Transverse colon (tissue), 4 donors: ENCODE measurements around the gene SPNS3. TPM values are rescaled to one million over a fixed set of nuclear protein-coding genes. Genes with fewer than 3 reads are reported as not detected.
A peak's percentile ranks its signal among the peaks of the same experiment; 100 is the strongest.

Source experiments
- DNase-seq: peaks from one replicate; pipeline ENCODE4 v3.0.0-alpha.2; 2019
- H3K27ac ChIP-seq, 4 donors: fragments of 200-600 bp; sonication (generic); 2 replicates each; pipeline ENCODE4 v1.5.1; 2016 to 2018; ENCODE audit warnings: inconsistent platforms in 4 of 4
- H3K27me3 ChIP-seq: fragments of 200-600 bp; sonication (generic); 2 replicates; pipeline ENCODE4 v1.5.1; 2017; ENCODE audit warnings: inconsistent platforms
- H3K36me3 ChIP-seq, 4 donors: fragments of 200-600 bp; sonication (generic); 2 replicates each; pipeline ENCODE4 v1.5.1; 2017 to 2019; ENCODE audit warnings: inconsistent platforms in 4 of 4
- H3K4me1 ChIP-seq, 4 donors: fragments of 200-600 bp; sonication (generic); 2 replicates each; pipeline ENCODE4 v1.5.1; 2017 to 2020; ENCODE audit warnings: inconsistent platforms in 4 of 4
- H3K4me3 ChIP-seq, 4 donors: fragments of 200-600 bp; sonication (generic); 1 replicate in 1 of 4; 2 replicates in 3 of 4; pipeline versions ENCODE4 v1.5.1 to v1.6.1; 2017 to 2019; ENCODE audit warnings: inconsistent platforms in 4 of 4
- H3K9me3 ChIP-seq, 2 donors: fragments of 200-600 bp; sonication (generic); 2 replicates each; pipeline ENCODE4 v1.5.1; 2017 to 2019; ENCODE audit warnings: inconsistent platforms in 2 of 2
- EP300 ChIP-seq: sonication (generic); formaldehyde crosslinking; IDR thresholded peaks from one replicate; pipeline ENCODE4 v1.6.1; 2017; ENCODE audit warnings: antibody characterized with exemption, low read depth
- POLR2A ChIP-seq: fragments of 450-650 bp; IDR thresholded peaks from one replicate; pipeline ENCODE4 v1.6.1; 2016; ENCODE audit warnings: antibody characterized with exemption, mild to moderate bottlenecking, moderate library complexity
- POLR2AphosphoS5 ChIP-seq, 3 donors: sonication (generic); formaldehyde crosslinking; IDR thresholded peaks; one replicate each; pipeline ENCODE4 v1.6.1; 2016; ENCODE audit warnings: antibody characterized with exemption in 3 of 3
- WGBS, 2 donors: methylation state at CpG; one replicate each; pipeline ENCODE4 v1.1.5; 2018; ENCODE audit warnings: low coverage in 1 of 2; 5-methylcytosine and 5-hydroxymethylcytosine counted together
- in situ Hi-C, 4 donors: fragments of 200-750 bp; cut with MboI; loops; one replicate each; pipeline versions ENCODE4 v1.15.0 to v1.15.1; 2017; ENCODE audit warnings: low sequenced_read_pairs in 3 of 4, low pct_ligation_motif_present in 1 of 4, low pct_unique_long_range_greater_than_20kb in 1 of 4
- intact Hi-C: fragments of 100-400 bp; cut with DNase I; formaldehyde crosslinking; loops from one replicate; pipeline ENCODE4 v1.15.1; 2023; ENCODE audit warnings: low total_unique reads
- total RNA-seq, 4 donors: library from RNA; depleted of rRNA; stranded (reverse); fragments of >200 nt; gene quantifications; one replicate each; pipeline ENCODE4 v1.1.0, GENCODE V29; 2016
- TF ChIP-seq, protein P1 (sequence below), 5 experiments: fragments of 200-600 bp in 3 of 5; fragments of 450-650 bp in 2 of 5; sonication (generic) in 3 of 5; IDR thresholded peaks; 1 replicate in 2 of 5; 2 replicates in 3 of 5; pipeline ENCODE4 v1.5.1; 2016 to 2017; ENCODE audit warnings: antibody characterized with exemption in 5 of 5, inconsistent platforms in 3 of 5, mild to moderate bottlenecking in 2 of 5, moderate library complexity in 1 of 5

Gene SPNS3
- total RNA-seq, 4 donors from 2014 or later: not detected

DNA sequence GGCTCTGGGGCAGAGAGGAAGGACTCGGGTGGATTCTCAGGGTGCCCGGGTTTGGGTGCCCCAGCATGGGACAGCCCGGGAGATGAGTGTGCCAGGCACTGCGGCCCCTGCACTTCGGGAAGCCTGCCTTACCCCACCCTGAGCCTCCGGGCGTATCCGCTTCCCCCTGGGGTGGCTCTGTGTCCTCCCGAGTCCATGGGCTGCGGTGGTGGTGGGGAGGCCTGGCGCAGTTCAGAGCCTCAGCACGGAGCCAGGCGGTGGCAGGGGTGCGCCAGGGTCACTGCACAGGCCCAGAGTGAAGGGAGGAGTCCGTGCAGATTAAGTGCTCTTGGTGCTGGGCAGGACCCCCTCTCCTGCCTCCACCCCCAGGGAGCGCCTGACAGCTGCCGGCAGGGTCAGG lies 100.8 kb downstream of the SPNS3 start:
- Histone ChIP-seq H3K27ac (peak overlapping the region in 3 of 4 donors; percentile 34 to 50 (median 45)), H3K36me3 (peaks cover 0 to 11% (median 4%) of the 10 kb centered on the region in 4 donors), H3K4me1 (peaks cover 6 to 39% (median 24%) of the 10 kb centered on the region in 4 donors), H3K9me3 (no peaks in the 10 kb centered on the region), H3K4me3 (no peak overlapping the region), H3K27me3 (peaks cover 24% of the 10 kb centered on the region)
- intact Hi-C loops: no loop called here
- 36% methylated on average over 16 of the region's 17 CpGs; no CpG with 5 or more reads in 1 of the 2 donors for WGBS, 2 donors
- in situ Hi-C loops: no loop called here
- no peak for DNase-seq
- TF ChIP-seq POLR2AphosphoS5 (IDR thresholded peaks at IDR 0.05) (no peak), POLR2A (no peak), EP300 (no peak)
- TF ChIP-seq, protein P1, sequence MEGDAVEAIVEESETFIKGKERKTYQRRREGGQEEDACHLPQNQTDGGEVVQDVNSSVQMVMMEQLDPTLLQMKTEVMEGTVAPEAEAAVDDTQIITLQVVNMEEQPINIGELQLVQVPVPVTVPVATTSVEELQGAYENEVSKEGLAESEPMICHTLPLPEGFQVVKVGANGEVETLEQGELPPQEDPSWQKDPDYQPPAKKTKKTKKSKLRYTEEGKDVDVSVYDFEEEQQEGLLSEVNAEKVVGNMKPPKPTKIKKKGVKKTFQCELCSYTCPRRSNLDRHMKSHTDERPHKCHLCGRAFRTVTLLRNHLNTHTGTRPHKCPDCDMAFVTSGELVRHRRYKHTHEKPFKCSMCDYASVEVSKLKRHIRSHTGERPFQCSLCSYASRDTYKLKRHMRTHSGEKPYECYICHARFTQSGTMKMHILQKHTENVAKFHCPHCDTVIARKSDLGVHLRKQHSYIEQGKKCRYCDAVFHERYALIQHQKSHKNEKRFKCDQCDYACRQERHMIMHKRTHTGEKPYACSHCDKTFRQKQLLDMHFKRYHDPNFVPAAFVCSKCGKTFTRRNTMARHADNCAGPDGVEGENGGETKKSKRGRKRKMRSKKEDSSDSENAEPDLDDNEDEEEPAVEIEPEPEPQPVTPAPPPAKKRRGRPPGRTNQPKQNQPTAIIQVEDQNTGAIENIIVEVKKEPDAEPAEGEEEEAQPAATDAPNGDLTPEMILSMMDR (IDR thresholded peaks at IDR 0.05): no peak

DNA sequence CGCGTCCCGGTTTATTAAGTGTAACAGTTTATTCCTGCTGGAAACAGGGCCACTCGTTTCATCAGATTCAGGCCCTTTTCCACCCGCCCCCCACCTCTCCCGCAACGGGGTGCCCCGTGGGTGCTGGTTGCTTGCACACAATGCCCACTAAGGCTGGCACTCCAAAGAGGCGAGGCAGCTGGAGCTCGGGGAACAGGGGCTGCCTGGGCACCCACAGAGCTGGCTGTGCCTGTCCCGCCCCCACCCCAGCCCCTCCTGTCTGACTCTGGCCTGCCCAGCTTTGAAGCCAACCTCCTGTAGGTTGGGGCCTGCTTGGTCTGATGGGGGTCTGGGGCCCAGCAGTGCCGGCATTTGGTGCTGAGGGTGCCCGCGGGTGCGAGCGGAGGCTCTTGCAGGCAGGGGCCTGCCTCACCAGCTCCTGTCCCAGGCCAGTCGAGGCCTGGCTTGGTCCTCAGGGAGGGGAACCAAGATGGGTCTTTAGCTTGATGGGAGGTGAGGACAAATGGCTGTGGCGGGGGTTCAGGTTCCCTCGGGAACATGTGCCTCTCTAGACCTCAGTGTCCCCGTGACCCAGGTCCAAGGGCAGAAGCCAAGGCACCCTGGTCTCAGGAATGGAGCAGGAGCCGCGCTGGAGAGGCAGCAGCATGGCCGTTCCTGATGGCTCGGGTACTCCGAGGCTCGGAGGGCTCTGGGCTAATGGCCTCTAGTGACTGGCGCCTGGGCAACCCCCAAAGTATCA lies 101.4 kb downstream of the SPNS3 start:
- WGBS, 2 donors: 80% methylated on average over 18 of the region's 27 CpGs; no CpG with 5 or more reads in 1 of the 2 donors

DNA sequence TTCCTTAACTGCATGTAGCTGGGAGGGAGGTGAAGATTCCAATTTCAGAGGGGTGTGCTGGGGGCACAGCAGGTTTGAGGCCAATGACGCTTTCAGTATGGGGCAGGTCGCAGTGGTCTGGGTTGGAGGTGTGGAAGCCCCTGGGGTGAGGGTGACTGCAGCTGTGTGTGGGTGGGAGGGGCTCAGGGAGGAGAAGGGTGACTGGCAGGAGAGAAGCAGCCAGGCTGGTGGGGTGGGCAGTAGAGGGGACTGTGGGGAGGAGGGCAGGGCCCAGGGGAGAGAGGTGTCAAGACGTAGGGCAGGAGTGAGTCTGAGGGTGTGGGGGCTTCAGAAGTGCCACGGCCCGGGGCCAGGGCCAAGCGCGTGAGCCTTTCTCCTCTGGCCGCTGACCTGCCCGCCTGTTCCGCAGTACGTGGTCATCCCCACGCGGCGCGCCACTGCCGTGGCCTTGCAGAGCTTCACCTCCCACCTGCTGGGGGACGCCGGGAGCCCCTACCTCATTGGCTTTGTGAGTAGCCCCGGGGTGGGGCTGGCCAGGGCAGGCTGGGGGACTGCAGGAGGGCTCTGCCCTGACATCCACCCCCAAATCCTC lies 102.0 kb downstream of the SPNS3 start:
- Histone ChIP-seq H3K36me3 (peaks cover 0 to 16% (median 4%) of the 10 kb centered on the region in 4 donors), H3K4me3 (peak overlapping the region in 1 of 4 donors; percentile 0)
- DNase-seq: no peak

More for the DNA sequence above, 101.4 kb downstream of the SPNS3 start:
- no peaks in the 10 kb centered on the region for H3K9me3 ChIP-seq
- no peak overlapping the region for H3K4me3 ChIP-seq
- H3K4me1 ChIP-seq: peaks cover 6 to 39% (median 24%) of the 10 kb centered on the region in 4 donors
- intact Hi-C loops: no loop called here
- in situ Hi-C loops: no loop called here
- peaks cover 0 to 16% (median 4%) of the 10 kb centered on the region in 4 donors for H3K36me3 ChIP-seq
- H3K27me3 ChIP-seq: peaks cover 24% of the 10 kb centered on the region
- H3K27ac ChIP-seq: peak overlapping the region in 3 of 4 donors; percentile 34 to 50 (median 45)
- DNase-seq: no peak
- no peak for TF ChIP-seq POLR2AphosphoS5 (IDR thresholded peaks at IDR 0.05)
- TF ChIP-seq, protein P1 (IDR thresholded peaks at IDR 0.05): no peak
- TF ChIP-seq EP300: no peak
- TF ChIP-seq POLR2A: no peak

More for the DNA sequence above, 102.0 kb downstream of the SPNS3 start:
- in situ Hi-C loops: no loop called here
- Histone ChIP-seq H3K9me3 (no peaks in the 10 kb centered on the region), H3K4me1 (peaks cover 6 to 39% (median 24%) of the 10 kb centered on the region in 4 donors), H3K27me3 (peaks cover 24% of the 10 kb centered on the region), H3K27ac (peak overlapping the region in 3 of 4 donors; percentile 35 to 47 (median 45))
- TF ChIP-seq, protein P1 (IDR thresholded peaks at IDR 0.05): no peak
- TF ChIP-seq POLR2AphosphoS5 (IDR thresholded peaks at IDR 0.05) (no peak), EP300 (no peak), POLR2A (no peak)
- intact Hi-C loops: no loop called here
- 73 to 86% methylated on average over 2 to 19 of the region's 19 CpGs for whole genome bisulfite sequencing, 2 donors
